H9 (cell line): Measurements from ENCODE around the gene PPP3CA. TPM values are rescaled to one million over a fixed set of nuclear protein-coding genes. Genes with fewer than 3 reads are reported as not detected.

Source experiments
- DNase-seq: peaks from one replicate; pipeline ENCODE4 v3.0.0-alpha.2; 2017
- H2AFZ ChIP-seq: one replicate; pipeline ENCODE4 v1.6.1; 2013; ENCODE audit warnings: mild to moderate bottlenecking, low read length, control low read depth, moderate library complexity
- H2AK5ac ChIP-seq: 2 replicates; pipeline ENCODE4 v1.6.1; 2013; ENCODE audit warnings: low read length, control low read depth, mixed read lengths; ENCODE audit not compliant: insufficient read length
- H2BK120ac ChIP-seq: one replicate; pipeline ENCODE4 v1.6.1; 2013; ENCODE audit warnings: low read depth, mild to moderate bottlenecking, low read length, control low read depth, inconsistent platforms; ENCODE audit not compliant: poor library complexity, severe bottlenecking
- H2BK12ac ChIP-seq: 2 replicates; pipeline ENCODE4 v1.6.1; 2013; ENCODE audit warnings: low read length, control low read depth, mixed read lengths, low read depth; ENCODE audit not compliant: insufficient read length
- H2BK15ac ChIP-seq: 2 replicates; pipeline ENCODE4 v1.6.1; 2013; ENCODE audit warnings: low read depth, low read length, control low read depth
- H2BK20ac ChIP-seq: one replicate; pipeline ENCODE4 v1.6.1; 2013; ENCODE audit warnings: low read depth, mild to moderate bottlenecking, low read length, control low read depth, inconsistent platforms; ENCODE audit not compliant: poor library complexity, severe bottlenecking
- H2BK5ac ChIP-seq: 2 replicates; pipeline ENCODE4 v1.6.1; 2013; ENCODE audit warnings: low read length, control low read depth, mixed read lengths; ENCODE audit not compliant: insufficient read length
- H3K14ac ChIP-seq: 2 replicates; pipeline ENCODE4 v1.6.1; 2013; ENCODE audit warnings: low read length, control low read depth; ENCODE audit not compliant: insufficient read depth
- H3K18ac ChIP-seq: 2 replicates; pipeline ENCODE4 v1.6.1; 2013; ENCODE audit warnings: low read depth, mild to moderate bottlenecking, mixed read lengths, low read length, control low read depth; ENCODE audit not compliant: insufficient read length
- H3K23ac ChIP-seq: 2 replicates; pipeline ENCODE4 v1.6.1; 2013; ENCODE audit warnings: low read length, control low read depth, mixed read lengths, low read depth; ENCODE audit not compliant: insufficient read length
- H3K23me2 ChIP-seq: 2 replicates; pipeline ENCODE4 v1.6.1; 2013; ENCODE audit warnings: low read depth, mild to moderate bottlenecking, mixed read lengths, low read length, control low read depth; ENCODE audit not compliant: insufficient read length, poor library complexity, severe bottlenecking
- H3K27ac ChIP-seq: 2 replicates; pipeline ENCODE4 v1.5.1; 2013; ENCODE audit warnings: low read length, control low read depth, mixed read lengths, low read depth; ENCODE audit not compliant: insufficient read length
- H3K27me3 ChIP-seq: 2 replicates; pipeline ENCODE4 v1.6.1; 2013; ENCODE audit warnings: low read length, control low read depth, inconsistent platforms; ENCODE audit not compliant: insufficient read depth
- H3K4ac ChIP-seq: 2 replicates; pipeline ENCODE4 v1.6.1; 2013; ENCODE audit warnings: low read depth, mild to moderate bottlenecking, control low read depth, inconsistent platforms, low read length, moderate library complexity
- H3K4me1 ChIP-seq: 2 replicates; pipeline ENCODE4 v1.6.1; 2013; ENCODE audit warnings: low read length, control low read depth, inconsistent platforms; ENCODE audit not compliant: insufficient read depth
- H3K4me2 ChIP-seq: 2 replicates; pipeline ENCODE4 v1.6.1; 2013; ENCODE audit warnings: low read length, control low read depth, mixed read lengths; ENCODE audit not compliant: insufficient read length, insufficient read depth
- H3K56ac ChIP-seq: 2 replicates; pipeline ENCODE4 v1.6.1; 2013; ENCODE audit warnings: low read depth, mild to moderate bottlenecking, mixed read lengths, low read length, control low read depth; ENCODE audit not compliant: insufficient read length
- H3K79me1 ChIP-seq: 2 replicates; pipeline ENCODE4 v1.6.1; 2013; ENCODE audit warnings: low read depth, mild to moderate bottlenecking, moderate library complexity, low read length, control low read depth, inconsistent platforms; ENCODE audit not compliant: insufficient read depth, poor library complexity, severe bottlenecking
- H3K79me2 ChIP-seq: 2 replicates; pipeline ENCODE4 v1.6.1; 2013; ENCODE audit warnings: low read length, control low read depth, inconsistent platforms; ENCODE audit not compliant: insufficient read depth
- H3K9ac ChIP-seq: 2 replicates; pipeline ENCODE4 v1.6.1; 2013; ENCODE audit warnings: low read length, control low read depth, mixed read lengths; ENCODE audit not compliant: insufficient read length; ENCODE audit errors: extremely low read depth
- H3K9me3 ChIP-seq: one replicate; pipeline ENCODE4 v1.6.1; 2013; ENCODE audit warnings: low read depth, low read length, inconsistent platforms; ENCODE audit not compliant: control insufficient read depth
- H3T11ph ChIP-seq: one replicate; pipeline ENCODE4 v1.6.1; 2013; ENCODE audit warnings: mild to moderate bottlenecking, low read length, control low read depth, inconsistent platforms
- H4K20me1 ChIP-seq: one replicate; pipeline ENCODE4 v1.6.1; 2013; ENCODE audit not compliant: control insufficient read depth, insufficient read length, insufficient read depth
- H4K5ac ChIP-seq: 2 replicates; pipeline ENCODE4 v1.6.1; 2013; ENCODE audit warnings: low read depth, mild to moderate bottlenecking, mixed read lengths, low read length, control low read depth; ENCODE audit not compliant: insufficient read length
- H4K8ac ChIP-seq: replicated peaks from 2 replicates; pipeline ENCODE4 v1.6.1; 2013; ENCODE audit warnings: low read length, control low read depth, mixed read lengths, low read depth; ENCODE audit not compliant: insufficient read length
- H4K91ac ChIP-seq: 2 replicates; pipeline ENCODE4 v1.6.1; 2013; ENCODE audit warnings: low read depth, mild to moderate bottlenecking, moderate library complexity, mixed read lengths, low read length, control low read depth; ENCODE audit not compliant: insufficient read length
- H3K27ac Mint-ChIP-seq, 3 experiments: 2 replicates in 2 of 3; 3 replicates in 1 of 3; pipeline ENCODE4 v1.8.0; 2020 to 2021; ENCODE audit warnings: mixed read lengths in 3 of 3, mild to moderate bottlenecking in 1 of 3, moderate library complexity in 1 of 3
- H3K27me3 Mint-ChIP-seq: 2 replicates; pipeline ENCODE4 v1.8.0; 2021; ENCODE audit warnings: low read depth, mild to moderate bottlenecking, moderate library complexity, mixed read lengths
- H3K36me3 Mint-ChIP-seq, 3 experiments: 2 replicates in 2 of 3; 3 replicates in 1 of 3; pipeline ENCODE4 v1.8.0; 2020 to 2021; ENCODE audit warnings: low read depth in 3 of 3, mixed read lengths in 3 of 3; ENCODE audit not compliant: insufficient read depth in 1 of 3
- H3K4me1 Mint-ChIP-seq, 2 experiments: 2 replicates each; pipeline ENCODE4 v1.8.0; 2020; ENCODE audit warnings: mixed read lengths in 2 of 2
- H3K4me3 Mint-ChIP-seq, 2 experiments: 2 replicates in 1 of 2; 3 replicates in 1 of 2; pipeline ENCODE4 v1.8.0; 2020 to 2021; ENCODE audit warnings: mild to moderate bottlenecking in 2 of 2, mixed read lengths in 2 of 2, moderate library complexity in 1 of 2
- H3K9me3 Mint-ChIP-seq, 2 experiments: 2 replicates in 1 of 2; 3 replicates in 1 of 2; pipeline ENCODE4 v1.8.0; 2020; ENCODE audit warnings: mild to moderate bottlenecking in 2 of 2, mixed read lengths in 2 of 2, moderate library complexity in 1 of 2
- CTCF ChIP-seq: fragments of 200-600 bp; sonication (generic); conservative IDR thresholded peaks from 3 replicates; pipeline ENCODE4 v1.8.0; 2021; ENCODE audit warnings: antibody characterized with exemption, mild to moderate bottlenecking
- total RNA-seq: library from RNA; stranded (reverse); gene quantifications from 2 replicates; pipeline ENCODE4 v1.2.1, GENCODE V29; 2021

The PPP3CA gene
- total RNA-seq, 1 experiment from 2014 or later, result 16.8 TPM

GRCh38 chr4:101153653-101154052, 193.7 kb downstream of the PPP3CA start:
- Histone ChIP-seq H3K18ac (no peak overlapping the region), H3K23me2 (no peaks in the 10 kb centered on the region), H4K20me1 (no peaks in the 10 kb centered on the region), H3K79me2 (no peaks in the 10 kb centered on the region; the same call in 1 of the 2 replicates), H3K4ac (no peak overlapping the region), H2AK5ac (no peak overlapping the region), H2BK15ac (no peak overlapping the region), H4K8ac (no peak overlapping the region), H2BK20ac (no peak overlapping the region), H4K5ac (no peak overlapping the region), H3K9me3 (no peaks in the 10 kb centered on the region), H2BK120ac (no peak overlapping the region), H3K79me1 (no peaks in the 10 kb centered on the region), H3T11ph (no peak overlapping the region), H3K27ac (no peak overlapping the region), H3K4me2 (no peak overlapping the region), H3K9ac (no peak overlapping the region), H2BK5ac (no peak overlapping the region), H3K56ac (no peak overlapping the region), H3K27me3 (no peaks in the 10 kb centered on the region), H3K4me1 (peaks cover 3% of the 10 kb centered on the region; the same call in 1 of the 2 replicates), H3K14ac (no peak overlapping the region), H3K23ac (no peak overlapping the region), H2AFZ (no peak overlapping the region), H2BK12ac (no peak overlapping the region), H4K91ac (no peak overlapping the region)
- Mint-ChIP-seq H3K9me3 (no peaks in the 10 kb centered on the region), H3K4me1 (peaks cover 42 to 53% of the 10 kb centered on the region in 2 experiments), H3K27me3 (no peaks in the 10 kb centered on the region), H3K27ac (peak overlapping the region in 1 of 3 experiments; percentile 89; a peak in 1 of 7 replicates), H3K4me3 (no peak overlapping the region), H3K36me3 (no peaks in the 10 kb centered on the region)
- no peak for TF ChIP-seq CTCF
- DNase-seq, result no peak
